ENCODE data around the gene C2CD2.

Gene C2CD2

GRCh38 chr21:41851090-41851790 is 102.6 kb downstream of the C2CD2 start:
- no peak for TF ChIP-seq CTCF (conservative IDR thresholded peaks at IDR 0.05; ENCODE audit: low read length)
- no peak for DNase-seq (ENCODE audit: low read depth)
- H3K4me3 ChIP-seq (ENCODE audit: low read length) = no peak overlapping the region

- H3K4me3 ChIP-seq (ENCODE audit: low read length) = no peak overlapping the region
- DNase-seq (ENCODE audit: low read depth) = no peak
- TF ChIP-seq CTCF (conservative IDR thresholded peaks at IDR 0.05; ENCODE audit: low read length) = no peak
Measured at GRCh38 chr21:41850085-41850484, 103.7 kb downstream of the C2CD2 start.

- no peak for TF ChIP-seq CTCF (conservative IDR thresholded peaks at IDR 0.05; ENCODE audit: low read length)
- no peak overlapping the region for H3K4me3 ChIP-seq (ENCODE audit: low read length)
- no peak for DNase-seq (ENCODE audit: low read depth)
Measured at GRCh38 chr21:41848958-41849580, 104.7 kb downstream of the C2CD2 start.

GRCh38 chr21:41848533-41848932 is 105.3 kb downstream of the C2CD2 start:
- no peak for DNase-seq (ENCODE audit: low read depth)
- no peak overlapping the region for H3K4me3 ChIP-seq (ENCODE audit: low read length)
- no peak for TF ChIP-seq CTCF (conservative IDR thresholded peaks at IDR 0.05; ENCODE audit: low read length)

GRCh38 chr21:41847066-41847804 is 106.6 kb downstream of the C2CD2 start:
- peak; percentile 44 for TF ChIP-seq CTCF (conservative IDR thresholded peaks at IDR 0.05; ENCODE audit: low read length)
- DNase-seq (ENCODE audit: low read depth) = peak; percentile 62
- H3K4me3 ChIP-seq (ENCODE audit: low read length) = no peak overlapping the region

GRCh38 chr21:41846536-41846935 is 107.3 kb downstream of the C2CD2 start:
- no peak overlapping the region for H3K4me3 ChIP-seq (ENCODE audit: low read length)
- DNase-seq (ENCODE audit: low read depth) = no peak
- TF ChIP-seq CTCF (conservative IDR thresholded peaks at IDR 0.05; ENCODE audit: low read length) = no peak

GRCh38 chr21:41846033-41846317 is 107.8 kb downstream of the C2CD2 start:
- DNase-seq (ENCODE audit: low read depth) = no peak
- TF ChIP-seq CTCF (conservative IDR thresholded peaks at IDR 0.05; ENCODE audit: low read length) = no peak
- no peak overlapping the region for H3K4me3 ChIP-seq (ENCODE audit: low read length)

Measured in AG10803 (cell line).